Measurements from ENCODE around the gene CCDC142.

The CCDC142 gene

GRCh38 chr2:74502720-74503505 is 20.1 kb upstream of the CCDC142 start:
- DNase-seq (ENCODE audit: low spot score), result no peak
- Histone ChIP-seq H4K91ac (ENCODE audit: low read depth, low read length, poor library complexity) (no peak overlapping the region), H3K36me3 (replicated peaks in 1 of 2; ENCODE audit: control insufficient read depth in 2 of 2, insufficient read depth in 2 of 2, low read length in 2 of 2) (peaks cover 6 to 22% of the 10 kb centered on the region in 2 donors), H3K14ac (ENCODE audit: low read length) (no peak overlapping the region), H3K27me3 (ENCODE audit: control insufficient read depth in 3 of 3, insufficient read depth in 3 of 3, low read depth in 1 of 3, low read length in 3 of 3) (peaks cover 50 to 81% (median 64%) of the 10 kb centered on the region in 3 experiments), H3K9me3 (replicated peaks in 1 of 2; ENCODE audit: control insufficient read depth in 2 of 2, insufficient read depth in 1 of 2, low read depth in 1 of 2, low read length in 2 of 2) (no peaks in the 10 kb centered on the region), H2AK5ac (ENCODE audit: low read depth, low read length) (peak overlapping the region; percentile 26), H3K4ac (ENCODE audit: low read length) (no peak overlapping the region), H2AFZ (ENCODE audit: low read length) (peak overlapping the region; percentile 82), H2BK5ac (ENCODE audit: low read length) (no peak overlapping the region), H3K23ac (ENCODE audit: low read depth, low read length, poor library complexity) (peak overlapping the region; percentile 76), H2BK12ac (ENCODE audit: low read length) (no peak overlapping the region), H3K4me3 (ENCODE audit: low read length in 2 of 2) (peak overlapping the region; percentile 20 to 70), H2BK120ac (ENCODE audit: low read depth, low read length) (no peak overlapping the region), H4K8ac (ENCODE audit: low read depth, low read length) (no peak overlapping the region), H3K18ac (ENCODE audit: low read length) (peak overlapping the region; percentile 74), H3K27ac (replicated peaks; ENCODE audit: low read length) (no peak overlapping the region), H3K79me1 (ENCODE audit: low read depth, low read length) (peaks cover 3% of the 10 kb centered on the region), H2BK15ac (ENCODE audit: low read length) (peak overlapping the region; percentile 54), H3K4me2 (ENCODE audit: insufficient read depth, low read length, poor library complexity, severe bottlenecking) (peak overlapping the region; percentile 91), H3K4me1 (ENCODE audit: control insufficient read depth in 2 of 2, insufficient read depth in 1 of 2, low read depth in 1 of 2, low read length in 2 of 2) (peaks cover 20 to 23% of the 10 kb centered on the region in 2 donors), H3K9ac (ENCODE audit: low read depth, low read length, poor library complexity) (no peak overlapping the region)
- no CpG with 5 or more reads among the region's 67 CpGs for whole genome bisulfite sequencing, 2 donors (ENCODE audit: extremely low coverage in 2 of 2, insufficient read length in 2 of 2, insufficient replicate concordance in 1 of 2)

GRCh38 chr2:74502147-74502719 is 19.4 kb upstream of the CCDC142 start:
- Histone ChIP-seq H2BK15ac (ENCODE audit: low read length) (peak overlapping the region; percentile 54), H3K79me1 (ENCODE audit: low read depth, low read length) (peaks cover 3% of the 10 kb centered on the region), H3K4me2 (ENCODE audit: insufficient read depth, low read length, poor library complexity, severe bottlenecking) (peak overlapping the region; percentile 91), H3K14ac (ENCODE audit: low read length) (no peak overlapping the region), H2BK12ac (ENCODE audit: low read length) (no peak overlapping the region), H2BK5ac (ENCODE audit: low read length) (no peak overlapping the region), H3K9ac (ENCODE audit: low read depth, low read length, poor library complexity) (peak overlapping the region; percentile 31), H2BK120ac (ENCODE audit: low read depth, low read length) (no peak overlapping the region), H4K91ac (ENCODE audit: low read depth, low read length, poor library complexity) (peak overlapping the region; percentile 64), H3K27me3 (ENCODE audit: control insufficient read depth in 3 of 3, insufficient read depth in 3 of 3, low read depth in 1 of 3, low read length in 3 of 3) (peaks cover 55 to 87% (median 70%) of the 10 kb centered on the region in 3 experiments), H2AFZ (ENCODE audit: low read length) (peak overlapping the region; percentile 82), H3K4ac (ENCODE audit: low read length) (no peak overlapping the region), H3K9me3 (replicated peaks in 1 of 2; ENCODE audit: control insufficient read depth in 2 of 2, insufficient read depth in 1 of 2, low read depth in 1 of 2, low read length in 2 of 2) (no peaks in the 10 kb centered on the region), H2AK5ac (ENCODE audit: low read depth, low read length) (peak overlapping the region; percentile 57), H3K4me1 (ENCODE audit: control insufficient read depth in 2 of 2, insufficient read depth in 1 of 2, low read depth in 1 of 2, low read length in 2 of 2) (peaks cover 24 to 26% of the 10 kb centered on the region in 2 donors), H3K4me3 (ENCODE audit: low read length in 2 of 2) (peak overlapping the region; percentile 23 to 70), H3K18ac (ENCODE audit: low read length) (peak overlapping the region; percentile 74), H3K23ac (ENCODE audit: low read depth, low read length, poor library complexity) (peak overlapping the region; percentile 26), H3K27ac (replicated peaks; ENCODE audit: low read length) (no peak overlapping the region), H4K8ac (ENCODE audit: low read depth, low read length) (no peak overlapping the region), H3K36me3 (replicated peaks in 1 of 2; ENCODE audit: control insufficient read depth in 2 of 2, insufficient read depth in 2 of 2, low read length in 2 of 2) (peaks cover 6 to 22% of the 10 kb centered on the region in 2 donors)
- DNase-seq (ENCODE audit: low spot score), result no peak
- WGBS, 2 donors (ENCODE audit: extremely low coverage in 2 of 2, insufficient read length in 2 of 2, insufficient replicate concordance in 1 of 2), result no CpG with 5 or more reads among the region's 32 CpGs

GRCh38 chr2:74501335-74502071 is 18.7 kb upstream of the CCDC142 start:
- no peak overlapping the region for H2BK15ac ChIP-seq (ENCODE audit: low read length)
- H2BK120ac ChIP-seq (ENCODE audit: low read depth, low read length), result no peak overlapping the region
- H2AK5ac ChIP-seq (ENCODE audit: low read depth, low read length), result peak overlapping the region; percentile 57
- H3K36me3 ChIP-seq (replicated peaks in 1 of 2; ENCODE audit: control insufficient read depth in 2 of 2, insufficient read depth in 2 of 2, low read length in 2 of 2), result peaks cover 6 to 18% of the 10 kb centered on the region in 2 donors
- WGBS, 2 donors (ENCODE audit: extremely low coverage in 2 of 2, insufficient read length in 2 of 2, insufficient replicate concordance in 1 of 2), result no CpG with 5 or more reads among the region's 18 CpGs
- peaks cover 3% of the 10 kb centered on the region for H3K79me1 ChIP-seq (ENCODE audit: low read depth, low read length)
- H3K4me3 ChIP-seq (ENCODE audit: low read length in 2 of 2), result no peak overlapping the region
- H2BK12ac ChIP-seq (ENCODE audit: low read length), result no peak overlapping the region
- no peak overlapping the region for H3K9ac ChIP-seq (ENCODE audit: low read depth, low read length, poor library complexity)
- H2AFZ ChIP-seq (ENCODE audit: low read length), result no peak overlapping the region
- no peaks in the 10 kb centered on the region for H3K9me3 ChIP-seq (replicated peaks in 1 of 2; ENCODE audit: control insufficient read depth in 2 of 2, insufficient read depth in 1 of 2, low read depth in 1 of 2, low read length in 2 of 2)
- no peak overlapping the region for H3K4ac ChIP-seq (ENCODE audit: low read length)
- H4K8ac ChIP-seq (ENCODE audit: low read depth, low read length), result no peak overlapping the region
- H3K4me2 ChIP-seq (ENCODE audit: insufficient read depth, low read length, poor library complexity, severe bottlenecking), result no peak overlapping the region
- peaks cover 57 to 94% (median 78%) of the 10 kb centered on the region in 3 experiments for H3K27me3 ChIP-seq (ENCODE audit: control insufficient read depth in 3 of 3, insufficient read depth in 3 of 3, low read depth in 1 of 3, low read length in 3 of 3)
- no peak overlapping the region for H3K27ac ChIP-seq (replicated peaks; ENCODE audit: low read length)
- H3K18ac ChIP-seq (ENCODE audit: low read length), result no peak overlapping the region
- no peak overlapping the region for H2BK5ac ChIP-seq (ENCODE audit: low read length)
- H3K23ac ChIP-seq (ENCODE audit: low read depth, low read length, poor library complexity), result no peak overlapping the region
- DNase-seq (ENCODE audit: low spot score), result no peak
- peak overlapping the region; percentile 49 for H3K14ac ChIP-seq (ENCODE audit: low read length)
- H4K91ac ChIP-seq (ENCODE audit: low read depth, low read length, poor library complexity), result no peak overlapping the region
- peaks cover 19 to 21% of the 10 kb centered on the region in 2 donors for H3K4me1 ChIP-seq (ENCODE audit: control insufficient read depth in 2 of 2, insufficient read depth in 1 of 2, low read depth in 1 of 2, low read length in 2 of 2)

GRCh38 chr2:74500578-74500946 is 17.8 kb upstream of the CCDC142 start:
- Histone ChIP-seq H3K9ac (ENCODE audit: low read depth, low read length, poor library complexity) (no peak overlapping the region), H3K36me3 (replicated peaks in 1 of 2; ENCODE audit: control insufficient read depth in 2 of 2, insufficient read depth in 2 of 2, low read length in 2 of 2) (peaks cover 2 to 11% of the 10 kb centered on the region in 2 donors), H2BK15ac (ENCODE audit: low read length) (no peak overlapping the region), H3K4me3 (ENCODE audit: low read length in 2 of 2) (no peak overlapping the region), H3K23ac (ENCODE audit: low read depth, low read length, poor library complexity) (no peak overlapping the region), H2BK120ac (ENCODE audit: low read depth, low read length) (no peak overlapping the region), H2BK5ac (ENCODE audit: low read length) (no peak overlapping the region), H3K9me3 (replicated peaks in 1 of 2; ENCODE audit: control insufficient read depth in 2 of 2, insufficient read depth in 1 of 2, low read depth in 1 of 2, low read length in 2 of 2) (no peaks in the 10 kb centered on the region), H3K4me1 (ENCODE audit: control insufficient read depth in 2 of 2, insufficient read depth in 1 of 2, low read depth in 1 of 2, low read length in 2 of 2) (peaks cover 16 to 21% of the 10 kb centered on the region in 2 donors), H2AK5ac (ENCODE audit: low read depth, low read length) (peak overlapping the region; percentile 12), H4K91ac (ENCODE audit: low read depth, low read length, poor library complexity) (no peak overlapping the region), H2AFZ (ENCODE audit: low read length) (no peak overlapping the region), H3K79me1 (ENCODE audit: low read depth, low read length) (no peaks in the 10 kb centered on the region), H4K8ac (ENCODE audit: low read depth, low read length) (no peak overlapping the region), H2BK12ac (ENCODE audit: low read length) (no peak overlapping the region), H3K18ac (ENCODE audit: low read length) (no peak overlapping the region), H3K27ac (replicated peaks; ENCODE audit: low read length) (no peak overlapping the region), H3K4ac (ENCODE audit: low read length) (no peak overlapping the region), H3K4me2 (ENCODE audit: insufficient read depth, low read length, poor library complexity, severe bottlenecking) (no peak overlapping the region), H3K14ac (ENCODE audit: low read length) (no peak overlapping the region), H3K27me3 (ENCODE audit: control insufficient read depth in 3 of 3, insufficient read depth in 3 of 3, low read depth in 1 of 3, low read length in 3 of 3) (peaks cover 57 to 100% (median 83%) of the 10 kb centered on the region in 3 experiments)
- no peak for DNase-seq (ENCODE audit: low spot score)
